Brain microvascular endothelial cell (primary cell): ENCODE measurements around the gene ATAD3C.
"Not testable (repeated sequence)": the region's sequence is repeated elsewhere in the genome, so short reads cannot be mapped to it uniquely, and the experiment has no call there.

Source experiments
- DNase-seq: peaks from one replicate; pipeline ENCODE4 v3.0.0-alpha.2; 2020
- H3K27ac ChIP-seq: fragments of 250-450 bp; sonication (Bioruptor Pico); 2 replicates; pipeline ENCODE4 v1.5.1; 2020; ENCODE audit warnings: mild to moderate bottlenecking, moderate library complexity
- H3K27me3 ChIP-seq: fragments of 250-450 bp; sonication (Bioruptor Pico); replicated peaks from 2 replicates; pipeline ENCODE4 v1.5.1; 2020; ENCODE audit warnings: mild to moderate bottlenecking
- H3K36me3 ChIP-seq: fragments of 250-450 bp; sonication (Bioruptor Pico); replicated peaks from 2 replicates; pipeline ENCODE4 v1.5.1; 2020; ENCODE audit warnings: mild to moderate bottlenecking
- H3K4me3 ChIP-seq: 2 replicates; pipeline ENCODE4 v1.5.1; 2011; ENCODE audit warnings: low read depth, mild to moderate bottlenecking, control low read depth, low read length, moderate library complexity
- CTCF ChIP-seq: IDR thresholded peaks from 2 replicates; pipeline ENCODE4 v1.5.1; 2011; ENCODE audit warnings: low read depth, mild to moderate bottlenecking, moderate library complexity, low read length, control low read depth, inconsistent platforms; ENCODE audit errors: missing control alignments
- in situ Hi-C: cut with HindIII; loops from 2 replicates; pipeline ENCODE4 v1.10.0; 2017; ENCODE audit warnings: low sequenced_read_pairs, low pct_ligation_motif_present

ATAD3C gene

GRCh38 chr1:1471389-1472052, 22.0 kb downstream of the ATAD3C start, which contains the start of gene ATAD3B:
Gene ATAD3B, plus strand, starts transcription at chr1:1471765. Its CDS starts 120 bp downstream, at chr1:1471885.
- peak within 1 kb of the TSS; percentile 81 for H3K4me3 ChIP-seq
- H3K27ac ChIP-seq = peak within 1 kb of the TSS; percentile 69
- no peaks in the 10 kb centered on the region for H3K27me3 ChIP-seq
- H3K36me3 ChIP-seq = no peaks in the 10 kb centered on the region
- in situ Hi-C loops = no loop called here
- no peak for TF ChIP-seq CTCF
- peak; percentile 89 for DNase-seq

GRCh38 chr1:1472053-1472876, 22.8 kb downstream of the ATAD3C start:
- in situ Hi-C loops, H3K27me3 ChIP-seq, DNase-seq, H3K36me3 ChIP-seq: not testable (repeated sequence)
- Histone ChIP-seq H3K4me3 (peak overlapping the region; percentile 67), H3K27ac (peak overlapping the region; percentile 69)

DNA sequence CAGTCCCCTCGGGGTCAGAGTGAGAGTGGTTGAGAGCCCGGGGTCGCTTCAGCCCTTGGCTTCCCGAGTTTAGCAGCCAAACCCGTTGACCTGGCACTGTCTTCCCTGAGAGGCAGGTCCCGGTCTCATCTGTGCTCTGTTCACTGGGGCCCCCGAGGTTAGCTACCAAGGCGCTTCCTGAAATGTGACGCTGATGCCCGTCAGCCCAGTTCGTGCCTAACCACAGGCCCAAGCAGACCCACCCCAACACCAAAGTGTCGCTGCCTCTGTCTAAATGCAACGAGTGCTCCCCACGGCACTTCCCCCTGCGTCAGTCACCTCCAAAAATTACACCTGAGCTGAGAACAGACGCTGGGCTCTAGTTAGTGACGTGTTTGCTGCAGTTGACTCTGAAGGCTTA, 26.5 kb downstream of the ATAD3C start:
- H3K4me3 ChIP-seq, H3K27ac ChIP-seq, H3K27me3 ChIP-seq, DNase-seq, in situ Hi-C loops: not testable (repeated sequence)
- H3K36me3 ChIP-seq = peaks cover 31% of the 10 kb centered on the region

- peaks cover 34% of the 10 kb centered on the region for H3K36me3 ChIP-seq
- H3K4me3 ChIP-seq = no peak overlapping the region
- no peak for DNase-seq
- in situ Hi-C loops = no loop called here
- no peaks in the 10 kb centered on the region for H3K27me3 ChIP-seq
- TF ChIP-seq CTCF = no peak
- no peak overlapping the region for H3K27ac ChIP-seq
These were observed 27.7 kb downstream of the ATAD3C start for GRCh38 chr1:1477206-1477605.

DNA sequence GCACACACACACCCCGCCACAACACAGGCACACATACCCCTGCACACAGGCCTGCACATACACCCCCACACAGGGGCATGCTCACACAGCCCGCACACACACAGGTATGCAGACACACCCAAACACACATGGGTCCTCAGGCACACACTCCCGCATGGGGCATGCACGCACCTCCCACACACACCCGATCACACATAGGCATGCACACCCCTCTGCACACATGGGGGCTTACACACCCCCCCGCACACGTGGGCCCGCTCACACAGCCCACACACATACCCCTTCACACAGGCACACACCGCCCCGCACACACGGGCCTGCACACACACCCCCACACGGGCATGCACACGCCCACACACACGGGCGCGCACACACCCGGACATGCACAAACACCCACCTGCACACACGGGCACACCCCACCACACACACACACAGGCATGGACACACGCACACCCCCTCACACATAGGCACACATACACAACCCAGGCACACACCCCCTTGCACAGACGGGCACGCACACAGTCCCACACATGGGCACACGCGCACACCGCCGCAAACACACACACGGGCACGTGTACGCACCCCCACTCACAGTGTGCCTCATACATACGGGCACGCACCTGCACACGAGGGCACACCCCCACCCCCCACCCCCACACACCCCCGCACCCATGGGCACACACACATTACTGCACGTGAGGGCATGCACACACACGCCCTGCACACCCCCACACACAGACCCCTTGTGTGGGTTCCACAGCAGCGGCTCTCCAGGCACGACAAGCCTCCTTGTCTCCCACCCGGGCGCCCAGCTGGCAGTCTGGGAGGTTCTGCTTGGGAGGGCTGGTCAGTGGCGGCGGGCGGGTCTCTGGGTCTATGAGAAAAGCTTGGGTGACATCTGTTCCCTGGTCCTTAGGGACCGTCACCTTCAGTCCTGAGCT, 30.3 kb downstream of the ATAD3C start:
- in situ Hi-C loops = no loop called here
- DNase-seq = no peak
- Histone ChIP-seq H3K36me3 (peaks cover 52% of the 10 kb centered on the region), H3K27ac (no peak overlapping the region), H3K4me3 (no peak overlapping the region), H3K27me3 (no peaks in the 10 kb centered on the region)
- no peak for TF ChIP-seq CTCF

DNA sequence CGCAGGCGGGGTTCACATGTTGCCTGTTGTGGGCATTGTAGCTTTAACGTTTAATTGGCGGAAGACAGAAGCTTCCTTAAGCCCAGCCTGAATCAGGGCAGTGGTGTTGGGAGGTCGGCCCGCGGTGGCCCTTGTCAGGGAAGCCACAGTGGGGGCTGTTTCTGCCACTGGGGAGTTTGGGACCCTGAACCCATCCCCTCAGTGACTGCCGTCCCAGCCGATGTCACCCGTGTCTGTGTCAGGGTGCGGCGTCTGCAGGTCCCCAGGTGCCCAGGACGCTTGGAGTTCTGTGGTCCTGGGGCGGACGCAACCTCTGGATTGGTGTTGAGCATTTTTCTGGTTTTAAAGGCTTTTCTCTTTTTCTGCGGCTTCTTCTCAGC, 31.0 kb downstream of the ATAD3C start:
- H3K27ac ChIP-seq, H3K27me3 ChIP-seq, H3K4me3 ChIP-seq, in situ Hi-C loops, DNase-seq: not testable (repeated sequence)
- H3K36me3 ChIP-seq = peaks cover 52% of the 10 kb centered on the region

GRCh38 chr1:1481811-1482210, 32.3 kb downstream of the ATAD3C start:
- H3K36me3 ChIP-seq = peaks cover 52% of the 10 kb centered on the region
- in situ Hi-C loops, H3K4me3 ChIP-seq, DNase-seq, H3K27ac ChIP-seq, H3K27me3 ChIP-seq: not testable (repeated sequence)
